Neural progenitor cell (in vitro differentiated cells): ENCODE results near the gene MMRN1.

Source experiments
- CTCF ChIP-seq: fragments of 200-600 bp; sonication (generic); IDR thresholded peaks from 2 replicates; pipeline ENCODE4 v1.5.1; 2017; ENCODE audit warnings: antibody characterized with exemption, mild to moderate bottlenecking
- EZH2phosphoT487 ChIP-seq: fragments of 200-600 bp; sonication (generic); IDR thresholded peaks from 2 replicates; pipeline ENCODE4 v1.6.1; 2017; ENCODE audit warnings: antibody characterized with exemption

GRCh38 chr4:89992744-89993143 is 98.1 kb downstream of the MMRN1 start:
- TF ChIP-seq CTCF: no peak
- no peak for TF ChIP-seq EZH2phosphoT487
